ENCODE measurements around the gene TFIP11. TPM values are rescaled to one million over a fixed set of nuclear protein-coding genes. Genes with fewer than 3 reads are reported as not detected.

TFIP11 gene
- total and polyA plus RNA-seq, 9 of the 15 experiments (the other 6 are each of a cell fraction or from before 2014, with no cell fraction given): 11.5 to 38.1 (median 25.2) TPM

- H3K4me2 ChIP-seq (ENCODE audit: insufficient read depth, low read length): no peak overlapping the region
- ChIA-PET POLR2A (interaction anchor here (0.5 to 1.1 kb wide), 2 partner anchors 20 to 50 kb away, joined by 3 to 7 read pairs; no protein-coding TSS in a partner anchor), CTCF (ENCODE audit: low intra/inter-chr PET ratio) (no interaction called here)
- no peaks in the 10 kb centered on the region for H3K9me1 ChIP-seq (ENCODE audit: control insufficient read depth, insufficient read depth, low read length)
- TF ChIP-seq HMGN3 (IDR thresholded peaks at IDR 0.05; ENCODE audit: borderline replicate concordance, extremely low read depth, insufficient read length, low read depth, low read length) (no peak), MEIS2 (IDR thresholded peaks at IDR 0.05; ENCODE audit: partially characterized antibody) (no peak), PTTG1 (tag; IDR thresholded peaks at IDR 0.05; ENCODE audit: low read depth) (no peak), PHF8 (IDR thresholded peaks at IDR 0.05; ENCODE audit: borderline replicate concordance, low read length) (no peak), CCAR2 (IDR thresholded peaks at IDR 0.05; ENCODE audit: low read depth, low read length) (no peak), CREB3L1 (IDR thresholded peaks at IDR 0.05; ENCODE audit: borderline replicate concordance, low read depth) (no peak), SETDB1 (IDR thresholded peaks at IDR 0.05; ENCODE audit: low read length) (no peak), CBX2 (IDR thresholded peaks at IDR 0.05; ENCODE audit: insufficient read depth, low read length, poor library complexity, severe bottlenecking) (no peak)
- no peaks in the 10 kb centered on the region for H3K27me3 ChIP-seq (ENCODE audit: control insufficient read depth in 2 of 2, insufficient read depth in 2 of 2, low read length in 2 of 2)
- intact Hi-C loops (cut with micrococcal nuclease): no loop called here
- no TSS peak for BruUV-seq (replicated peaks)
- H3K9ac ChIP-seq (ENCODE audit: insufficient read depth in 1 of 2, low read depth in 2 of 2, low read length in 2 of 2): no peak overlapping the region
- H3K27ac ChIP-seq (ENCODE audit: extremely low read depth, low read depth, low read length): no peak overlapping the region
- H3K36me3 ChIP-seq (ENCODE audit: control insufficient read depth, insufficient read depth, low read length): no peaks in the 10 kb centered on the region
- H3K79me2 ChIP-seq (ENCODE audit: control insufficient read depth, insufficient read depth, low read length): no peaks in the 10 kb centered on the region
- in situ Hi-C loops (cut with MboI): no loop called here
- no peak overlapping the region for H3K4me3 ChIP-seq
- ATAC-seq: no peak
- no peaks in the 10 kb centered on the region for H4K20me1 ChIP-seq (replicated peaks; ENCODE audit: control insufficient read depth, insufficient read depth, low read length)
- DNase-seq (ENCODE audit: extremely low read depth in 1 of 4, low spot score in 3 of 4): no peak
- WGBS (ENCODE audit: insufficient coverage, low coverage, missing lambda C conversion rate): 57% methylated on average over 6 of the region's 8 CpGs
- no peaks in the 10 kb centered on the region for H3K9me3 ChIP-seq (replicated peaks; ENCODE audit: control insufficient read depth, insufficient read depth, low read depth, low read length)
- FAIRE-seq: no peak
- no peak overlapping the region for H2AFZ ChIP-seq (ENCODE audit: low read depth, low read length)
- H3K4me1 ChIP-seq (replicated peaks in 1 of 2; ENCODE audit: control insufficient read depth in 2 of 2, insufficient read depth in 2 of 2, low read length in 2 of 2): peaks cover 0 to 3% of the 10 kb centered on the region in 2 experiments; a peak in 3 of 5 replicates
These were observed 67.5 kb downstream of the TFIP11 start for GRCh38 chr22:26444777-26445176.
